ENCODE data around the gene PCDHB13.
"Not testable (repeated sequence)": the region's sequence is repeated elsewhere in the genome, so short reads cannot be mapped to it uniquely, and the experiment has no call there.

The PCDHB13 gene

DNA sequence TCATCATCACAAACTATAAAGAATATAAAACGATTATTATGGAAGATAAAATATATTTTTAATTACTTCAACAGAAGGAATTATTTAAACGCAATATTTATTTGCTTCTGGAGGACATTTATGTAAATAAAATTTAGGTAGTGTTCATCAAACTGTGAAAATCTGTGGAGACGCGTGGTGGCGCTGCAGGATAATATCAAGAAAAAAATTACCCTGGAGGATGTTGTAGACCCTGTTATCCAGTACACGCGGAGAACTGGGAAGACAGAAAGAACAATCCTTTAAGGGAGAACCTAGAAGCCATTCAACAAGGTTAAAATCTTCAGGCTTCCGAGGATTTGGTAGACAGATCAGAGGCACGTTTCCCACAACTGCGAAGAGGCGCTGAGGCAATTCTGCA, 5.2 kb upstream of the PCDHB13 start, which contains the start of gene PCDHB12:
PCDHB12 (plus strand) TSS at position 242 of the 400 bp plus-strand sequence. CDS start 189 bp downstream, outside the sequence.
- DNase-seq = no peak

DNA sequence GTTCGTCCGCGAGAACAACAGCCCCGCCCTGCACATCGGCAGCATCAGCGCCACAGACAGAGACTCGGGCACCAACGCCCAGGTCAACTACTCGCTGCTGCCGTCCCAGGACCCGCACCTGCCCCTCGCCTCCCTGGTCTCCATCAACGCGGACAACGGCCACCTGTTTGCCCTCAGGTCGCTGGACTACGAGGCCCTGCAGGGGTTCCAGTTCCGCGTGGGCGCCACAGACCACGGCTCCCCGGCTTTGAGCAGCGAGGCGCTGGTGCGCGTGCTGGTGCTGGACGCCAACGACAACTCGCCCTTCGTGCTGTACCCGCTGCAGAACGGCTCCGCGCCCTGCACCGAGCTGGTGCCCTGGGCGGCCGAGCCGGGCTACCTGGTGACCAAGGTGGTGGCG, 3.4 kb upstream of the PCDHB13 start:
- not testable (repeated sequence) for DNase-seq

- DNase-seq = not testable (repeated sequence)
Measured at GRCh38 chr5:141210849-141211248, 2.9 kb upstream of the PCDHB13 start.

GRCh38 chr5:141214583-141214982, 864 bp downstream of the PCDHB13 start:
- DNase-seq = not testable (repeated sequence)

- not testable (repeated sequence) for DNase-seq
Measured at GRCh38 chr5:141215504-141215903, 1.8 kb downstream of the PCDHB13 start.

DNA sequence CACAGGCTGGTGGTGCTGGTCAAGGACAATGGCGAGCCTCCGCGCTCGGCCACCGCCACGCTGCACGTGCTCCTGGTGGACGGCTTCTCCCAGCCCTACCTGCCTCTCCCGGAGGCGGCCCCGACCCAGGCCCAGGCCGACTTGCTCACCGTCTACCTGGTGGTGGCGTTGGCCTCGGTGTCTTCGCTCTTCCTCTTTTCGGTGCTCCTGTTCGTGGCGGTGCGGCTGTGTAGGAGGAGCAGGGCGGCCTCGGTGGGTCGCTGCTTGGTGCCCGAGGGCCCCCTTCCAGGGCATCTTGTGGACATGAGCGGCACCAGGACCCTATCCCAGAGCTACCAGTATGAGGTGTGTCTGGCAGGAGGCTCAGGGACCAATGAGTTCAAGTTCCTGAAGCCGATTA, 2.3 kb downstream of the PCDHB13 start:
- not testable (repeated sequence) for DNase-seq

GRCh38 chr5:141223112-141223783, 9.5 kb downstream of the PCDHB13 start, which contains the start of gene PCDHB14:
PCDHB14 (plus strand) TSS chr5:141223343; CDS start chr5:141223506, 163 bp downstream.
- DNase-seq = peak; percentile 19

- DNase-seq = not testable (repeated sequence)
Measured at GRCh38 chr5:141224844-141225243, 11.1 kb downstream of the PCDHB13 start.

DNA sequence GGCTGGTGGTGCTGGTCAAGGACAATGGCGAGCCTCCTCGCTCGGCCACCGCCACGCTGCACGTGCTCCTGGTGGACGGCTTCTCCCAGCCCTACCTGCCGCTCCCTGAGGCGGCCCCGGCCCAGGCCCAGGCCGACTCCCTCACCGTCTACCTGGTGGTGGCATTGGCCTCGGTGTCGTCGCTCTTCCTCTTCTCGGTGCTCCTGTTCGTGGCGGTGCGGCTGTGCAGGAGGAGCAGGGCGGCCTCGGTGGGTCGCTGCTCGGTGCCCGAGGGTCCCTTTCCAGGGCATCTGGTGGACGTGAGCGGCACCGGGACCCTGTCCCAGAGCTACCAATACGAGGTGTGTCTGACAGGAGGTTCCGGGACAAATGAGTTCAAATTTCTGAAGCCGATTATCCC, 11.7 kb downstream of the PCDHB13 start:
- not testable (repeated sequence) for DNase-seq

- no peak for DNase-seq
Measured at GRCh38 chr5:141234109-141234667, 20.5 kb downstream of the PCDHB13 start.

GRCh38 chr5:141235922-141236321, 22.2 kb downstream of the PCDHB13 start:
- DNase-seq = not testable (repeated sequence)

GRCh38 chr5:141236516-141237313, 23.0 kb downstream of the PCDHB13 start:
- DNase-seq = no peak

DNA sequence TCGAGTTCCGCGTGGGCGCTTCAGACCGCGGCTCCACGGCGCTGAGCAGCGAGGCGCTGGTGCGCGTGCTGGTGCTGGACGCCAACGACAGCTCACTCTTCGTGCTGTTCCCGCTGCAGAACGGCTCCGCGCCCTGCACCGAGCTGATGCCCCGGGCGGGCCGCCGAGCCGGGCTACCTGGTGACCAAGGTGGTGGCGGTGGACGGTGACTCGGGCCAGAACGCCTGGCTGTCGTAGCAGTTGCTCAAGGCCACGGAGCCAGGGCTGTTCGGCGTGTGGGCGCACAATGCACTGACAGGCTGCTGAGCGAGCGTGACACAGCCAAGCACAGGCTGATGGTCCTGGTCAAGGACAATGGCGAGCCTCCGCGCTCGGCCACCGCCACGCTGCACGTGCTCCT, 27.8 kb downstream of the PCDHB13 start:
- DNase-seq = no peak

GRCh38 chr5:141245250-141245717, 31.6 kb downstream of the PCDHB13 start, which contains the start of gene PCDHB15:
PCDHB15 (plus strand) TSS chr5:141245395; CDS start chr5:141245579, 184 bp downstream.
- DNase-seq = no peak

- not testable (repeated sequence) for DNase-seq
Measured at GRCh38 chr5:141246971-141247370, 33.3 kb downstream of the PCDHB13 start.

DNA sequence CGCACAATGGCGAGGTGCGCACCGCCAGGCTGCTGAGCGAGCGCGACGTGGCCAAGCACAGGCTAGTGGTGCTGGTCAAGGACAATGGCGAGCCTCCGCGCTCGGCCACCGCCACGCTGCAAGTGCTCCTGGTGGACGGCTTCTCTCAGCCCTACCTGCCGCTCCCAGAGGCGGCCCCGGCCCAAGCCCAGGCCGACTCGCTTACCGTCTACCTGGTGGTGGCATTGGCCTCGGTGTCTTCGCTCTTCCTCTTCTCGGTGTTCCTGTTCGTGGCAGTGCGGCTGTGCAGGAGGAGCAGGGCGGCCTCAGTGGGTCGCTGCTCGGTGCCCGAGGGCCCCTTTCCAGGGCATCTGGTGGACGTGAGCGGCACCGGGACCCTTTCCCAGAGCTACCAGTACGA, 33.7 kb downstream of the PCDHB13 start:
- not testable (repeated sequence) for DNase-seq

DNA sequence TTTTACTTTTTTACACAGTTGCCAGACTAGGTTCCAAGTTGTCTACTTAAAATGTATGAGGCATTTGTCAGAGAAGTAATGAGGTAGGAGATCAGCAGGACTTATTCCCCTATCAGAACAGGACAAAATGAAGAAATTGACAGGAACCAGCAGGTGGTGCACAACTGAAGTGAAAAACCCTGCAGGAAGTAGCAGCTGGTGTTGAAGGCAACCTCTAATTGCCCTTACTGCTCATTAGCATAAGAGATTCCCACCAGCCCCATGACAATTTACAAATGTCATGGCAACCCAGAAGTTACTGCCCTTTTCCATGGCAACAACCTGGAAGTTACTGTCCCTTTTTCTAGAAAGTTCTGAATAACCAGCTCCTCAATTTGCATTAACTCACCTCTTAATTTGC, 36.9 kb downstream of the PCDHB13 start:
- DNase-seq = no peak

DNA sequence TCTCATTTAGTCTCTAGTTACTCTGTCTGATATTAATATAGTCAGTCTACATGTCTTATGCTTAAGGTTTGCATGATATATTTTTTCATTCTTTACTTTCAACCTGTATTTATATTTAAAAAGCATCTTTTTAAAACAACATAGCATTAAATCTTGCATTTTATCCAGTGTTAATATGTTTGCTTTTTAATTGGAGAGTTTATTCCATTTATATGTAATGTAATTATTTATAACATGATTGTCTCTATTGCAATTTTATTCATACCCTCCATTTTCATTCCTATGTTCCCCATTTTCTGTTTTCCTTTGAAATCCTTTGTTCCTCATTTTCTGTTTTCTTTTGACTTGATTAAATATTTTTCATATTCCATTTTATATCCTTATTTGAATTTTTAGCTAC, 44.7 kb downstream of the PCDHB13 start:
- DNase-seq = no peak

DNA sequence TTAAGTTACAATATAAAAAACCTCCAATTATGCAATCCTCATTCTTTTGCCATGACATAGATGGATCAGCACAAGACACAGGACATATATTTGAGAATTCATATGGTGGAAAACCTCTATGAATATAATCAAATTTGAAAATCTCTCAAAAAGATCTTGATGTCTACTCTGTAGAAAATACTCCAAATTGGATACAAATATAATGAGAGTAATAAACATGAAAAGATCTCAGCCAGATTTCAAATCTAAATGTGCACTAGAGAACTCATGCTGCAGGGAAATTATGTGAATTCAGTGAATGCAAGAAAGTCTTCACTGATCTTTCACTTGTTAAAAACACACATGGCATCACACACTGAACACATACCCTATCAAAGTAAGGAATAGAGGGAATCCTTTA, 45.2 kb downstream of the PCDHB13 start:
- no peak for DNase-seq

DNA sequence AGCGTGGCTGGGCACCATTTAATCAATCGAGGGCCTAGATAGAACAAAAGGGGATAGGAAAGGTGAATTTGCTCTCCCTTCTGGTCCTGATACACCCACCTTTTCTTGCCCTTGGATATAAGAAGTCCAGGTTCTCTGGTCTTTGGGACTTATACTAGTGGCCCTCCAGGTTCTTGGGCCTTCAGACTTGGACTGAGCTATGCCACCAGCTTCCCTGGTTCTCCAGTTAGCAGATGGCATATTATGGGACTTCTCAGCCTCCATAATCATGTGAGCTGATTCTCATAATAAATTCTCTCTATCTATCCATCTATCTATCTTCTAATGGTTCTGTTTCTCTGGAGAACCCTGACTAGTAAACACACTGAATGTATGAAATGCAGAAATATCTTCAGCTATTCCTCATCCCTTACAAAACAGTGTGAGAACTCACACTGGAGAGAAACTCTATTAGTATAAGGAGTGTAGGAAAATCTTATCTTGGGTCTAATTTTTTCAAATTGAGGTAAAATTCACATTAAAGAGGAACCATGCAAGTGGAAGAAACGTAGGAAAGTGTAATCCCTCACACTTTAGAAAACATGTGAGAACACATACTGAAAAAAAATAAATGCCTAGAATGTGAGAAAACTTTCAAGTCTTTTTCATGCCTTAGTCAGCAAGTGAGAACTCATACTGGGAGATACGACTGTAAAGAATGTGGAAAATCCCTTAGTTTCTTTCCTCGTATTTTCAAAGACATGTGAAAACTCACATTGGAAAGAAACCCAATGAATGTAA, 46.9 kb downstream of the PCDHB13 start:
- DNase-seq = no peak

GRCh38 chr5:141261238-141261546, 47.5 kb downstream of the PCDHB13 start:
- DNase-seq = no peak
